Activated T-cell treated with anti-CD3 and anti-CD28 coated beads for 1 hour (primary cell): ENCODE results near the gene CEP63.
"Not testable (repeated sequence)": the region's sequence is repeated elsewhere in the genome, so short reads cannot be mapped to it uniquely, and the experiment has no call there.

Experiments
- DNase-seq: peaks from one replicate; pipeline ENCODE4 v3.0.0-alpha.2; 2020; ENCODE audit warnings: low read depth

Gene CEP63

GRCh38 chr3:134576831-134577230, 91.0 kb downstream of the CEP63 start:
- no peak for DNase-seq

DNA sequence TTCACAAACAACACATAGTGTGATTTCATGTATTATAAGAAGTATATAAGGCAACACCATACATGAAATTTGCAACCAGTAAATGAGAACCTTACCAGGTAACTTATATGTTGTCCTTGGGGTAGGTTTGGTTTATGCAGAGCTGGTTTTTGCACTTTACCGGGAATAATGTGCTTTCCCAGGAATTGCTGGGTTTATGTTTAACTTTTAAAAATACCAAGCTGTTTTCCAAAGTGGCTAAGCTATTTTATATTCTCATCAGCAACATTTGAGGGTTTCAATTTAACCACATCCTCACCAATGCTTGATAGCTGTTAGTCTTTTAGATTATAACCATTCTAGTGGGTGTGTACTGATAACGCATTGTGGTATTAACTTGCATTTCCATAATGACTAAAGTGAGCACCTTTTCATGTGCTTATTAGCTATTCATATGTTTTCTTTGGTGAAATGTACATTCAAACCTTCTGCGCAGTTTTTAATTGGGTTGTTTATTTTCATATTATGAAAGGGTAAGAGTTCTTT, 93.3 kb downstream of the CEP63 start:
- no peak for DNase-seq

DNA sequence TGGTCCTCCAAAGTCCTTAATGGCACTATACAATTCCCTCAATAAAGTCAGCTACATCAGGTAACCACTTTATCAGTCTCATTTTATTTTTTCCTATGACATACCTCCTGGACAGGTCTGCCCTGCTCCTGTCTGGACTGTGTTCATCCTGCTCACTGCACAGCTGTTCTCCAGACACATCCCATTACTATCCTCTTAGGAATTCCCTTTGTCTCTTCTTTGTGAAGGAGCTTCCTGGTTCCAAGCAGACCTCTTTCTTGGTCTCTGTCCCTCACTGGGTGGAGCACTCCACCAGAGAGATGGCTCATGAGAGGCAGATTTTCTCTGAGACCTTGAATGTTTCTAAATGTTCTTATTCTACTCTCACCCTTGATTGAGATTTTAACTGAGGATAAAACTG, 104.9 kb downstream of the CEP63 start:
- no peak for DNase-seq

- DNase-seq: no peak
Measured at GRCh38 chr3:134592806-134593205, 106.9 kb downstream of the CEP63 start.

DNA sequence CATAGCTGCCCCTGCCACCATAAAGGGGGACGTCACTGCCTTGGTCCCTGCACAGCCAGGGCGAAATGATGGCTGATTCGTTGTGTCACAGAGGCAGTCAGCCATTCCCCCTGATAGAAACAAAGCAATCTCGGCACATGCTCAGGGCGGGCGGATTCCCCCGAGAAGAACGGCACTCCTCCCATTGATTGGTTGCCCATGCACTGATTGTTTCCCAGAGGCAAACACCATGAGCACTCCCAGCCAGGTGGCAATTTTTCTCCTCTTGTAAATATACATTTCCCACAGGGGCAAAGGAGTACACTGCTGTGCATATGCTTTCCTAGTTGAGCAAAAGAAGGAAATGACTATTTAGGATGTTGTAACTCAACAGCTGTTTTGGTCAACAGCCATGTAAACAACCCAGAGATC, 108.5 kb downstream of the CEP63 start:
- no peak for DNase-seq

DNA sequence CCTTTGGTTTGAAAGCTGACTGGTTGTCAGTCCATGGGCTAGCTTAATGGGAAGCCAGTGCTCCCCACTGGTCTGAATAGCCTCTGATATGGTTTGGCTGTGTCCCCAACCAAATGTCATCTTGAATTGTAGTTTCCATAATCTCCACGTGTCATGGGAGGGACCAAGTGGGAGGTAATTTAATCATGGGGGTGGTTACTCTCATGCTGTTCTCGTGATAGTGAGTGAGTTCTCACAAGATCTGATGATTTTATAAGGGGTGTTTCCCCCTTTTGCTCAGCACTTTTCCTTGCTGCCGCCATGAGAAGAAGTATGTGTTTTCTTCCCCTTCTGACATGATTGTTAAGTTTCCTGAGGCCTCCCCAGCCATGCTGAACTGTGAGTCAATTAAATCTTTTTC, 109.1 kb downstream of the CEP63 start:
- not testable (repeated sequence) for DNase-seq

GRCh38 chr3:134597390-134597970, 111.6 kb downstream of the CEP63 start:
- no peak for DNase-seq

DNA sequence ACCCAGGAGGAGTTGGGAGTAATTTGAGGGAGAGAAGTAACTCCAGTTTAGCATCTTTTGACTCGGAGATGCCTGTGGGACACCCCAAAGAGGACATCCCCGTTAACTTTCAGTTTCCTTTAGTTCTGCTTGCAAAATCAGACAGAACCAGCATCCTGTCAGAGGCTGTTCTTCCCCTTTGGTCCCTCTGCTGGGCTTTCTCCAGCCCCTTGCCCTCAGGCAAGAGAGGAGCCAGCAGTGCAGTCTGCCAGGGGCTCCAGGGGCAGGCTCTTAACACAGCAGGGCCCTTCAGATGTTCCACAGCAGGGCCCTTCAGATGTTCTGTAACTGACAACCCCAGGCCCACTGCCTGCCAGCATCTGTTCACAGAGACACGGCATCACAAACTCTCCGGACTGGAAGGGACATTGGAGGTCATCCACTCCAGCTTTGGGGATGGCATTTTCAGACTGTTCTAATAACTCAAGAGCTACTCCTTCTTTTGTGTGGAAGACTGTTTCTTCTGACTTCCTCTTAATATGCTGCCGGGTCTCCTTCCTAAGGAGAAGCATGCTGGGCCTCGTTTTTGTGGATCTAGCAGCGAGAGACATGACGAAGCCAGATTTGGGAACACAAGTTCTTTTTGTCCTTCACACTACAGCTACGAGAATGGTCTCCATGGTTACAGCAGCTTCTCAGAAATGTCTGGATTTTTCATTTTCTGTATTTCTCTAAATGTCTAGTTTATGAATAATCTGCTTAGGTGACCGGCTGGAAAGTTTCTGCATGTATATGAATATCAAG, 113.1 kb downstream of the CEP63 start:
- DNase-seq: no peak

GRCh38 chr3:134600206-134600605, 114.3 kb downstream of the CEP63 start:
- no peak for DNase-seq

DNA sequence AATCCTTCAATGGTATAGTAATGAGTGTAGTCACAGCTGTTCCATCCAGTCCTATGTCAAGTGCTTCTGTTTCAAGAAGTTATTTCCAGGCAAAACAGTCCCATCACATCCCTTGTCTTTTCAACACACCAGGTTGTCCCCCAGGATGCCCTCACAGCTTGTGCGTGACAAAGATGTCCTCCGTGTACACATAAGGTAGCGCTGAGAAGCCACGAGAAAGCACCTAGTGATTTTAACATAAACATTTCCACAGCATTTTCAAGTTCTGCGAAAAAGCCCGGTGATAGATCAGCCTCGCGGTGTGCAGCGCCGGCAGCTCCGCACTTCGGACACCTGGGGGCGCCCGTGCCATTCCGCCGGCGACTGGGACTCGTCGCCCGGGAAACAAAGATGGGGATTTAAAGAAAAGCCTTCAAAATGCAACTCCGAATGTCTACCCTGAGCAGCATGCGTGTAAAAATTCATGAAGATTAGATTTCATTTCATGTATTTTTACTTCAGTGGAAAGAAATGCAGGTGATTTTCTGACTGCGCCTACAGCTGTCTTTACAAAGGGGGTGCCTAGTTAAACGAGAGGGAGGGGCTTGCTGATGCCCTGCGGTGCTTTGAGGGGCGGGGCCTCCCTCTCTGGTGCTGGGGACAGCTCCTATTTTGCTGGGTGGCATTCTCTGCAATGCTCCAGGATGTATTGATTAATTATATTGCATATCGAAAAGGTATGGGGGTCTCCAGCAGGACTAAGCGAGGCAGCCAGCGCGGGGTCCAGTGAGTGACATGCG, 115.0 kb downstream of the CEP63 start:
- peak; percentile 41 for DNase-seq

DNA sequence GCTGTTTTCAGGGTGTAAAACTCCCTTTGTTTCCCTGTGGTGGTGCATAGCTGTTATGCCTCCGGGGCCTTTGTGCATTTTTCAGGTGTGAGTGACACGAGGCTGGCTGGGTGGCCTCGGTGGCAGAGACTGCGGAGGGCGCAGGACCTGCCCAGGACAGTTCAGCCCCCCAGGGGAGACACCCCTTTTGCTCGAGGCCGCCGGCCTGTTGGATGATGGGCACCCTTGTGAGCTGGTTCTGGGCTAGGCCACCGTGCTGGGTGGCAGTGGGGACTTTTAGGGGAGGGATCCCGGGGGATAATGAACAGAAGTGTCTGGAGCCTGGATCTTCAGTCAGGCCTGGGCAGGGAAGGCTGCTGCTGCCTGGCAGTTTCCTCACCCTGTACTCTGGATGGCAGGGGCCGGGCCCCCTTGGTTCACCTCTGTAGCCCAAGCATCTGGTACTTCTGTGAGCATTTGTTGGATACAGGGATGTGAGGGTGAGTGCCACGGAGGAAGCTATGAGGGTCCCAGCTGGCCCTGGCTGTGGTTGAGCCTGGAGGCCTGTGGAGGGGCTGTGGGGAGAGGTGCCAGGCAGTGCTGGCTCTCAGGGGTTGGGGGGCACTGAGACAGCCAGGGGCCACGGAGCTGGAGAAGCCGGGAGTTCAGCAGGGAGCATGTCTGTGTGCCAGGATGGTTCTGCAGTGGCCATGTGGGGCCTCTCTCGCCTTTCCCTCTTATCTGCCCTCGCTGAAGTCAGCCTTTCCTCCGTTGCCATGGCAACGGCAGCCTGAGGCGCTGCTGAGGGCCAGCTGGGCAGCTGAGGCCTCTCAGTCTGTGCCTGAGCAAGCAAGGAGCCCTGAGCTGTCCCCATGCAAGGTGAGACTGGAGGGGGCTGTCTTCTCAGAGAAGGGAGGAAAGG, 115.9 kb downstream of the CEP63 start:
- DNase-seq: no peak

DNA sequence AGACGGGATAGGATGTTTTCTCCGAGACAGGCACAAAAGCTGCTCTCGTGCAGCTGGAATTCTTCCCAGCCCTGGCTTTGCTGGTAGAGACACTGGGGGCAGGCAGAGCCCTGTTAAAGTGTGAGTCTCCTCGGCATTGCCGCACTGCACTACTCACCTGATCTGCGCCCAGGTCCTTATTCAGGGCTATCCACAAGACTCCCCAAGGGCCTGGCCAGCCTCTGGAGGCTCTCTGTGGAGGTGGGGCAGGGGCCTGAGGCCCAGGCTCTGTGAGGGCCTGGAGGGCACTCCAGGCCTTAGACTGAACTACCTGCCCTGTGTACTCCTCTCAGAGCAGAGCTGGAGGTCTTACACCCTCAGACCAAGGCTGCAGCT, 116.6 kb downstream of the CEP63 start:
- no peak for DNase-seq

- DNase-seq: no peak
Measured at GRCh38 chr3:134603480-134603879, 117.6 kb downstream of the CEP63 start.

GRCh38 chr3:134603956-134604355, 118.1 kb downstream of the CEP63 start:
- no peak for DNase-seq

GRCh38 chr3:134605556-134605955, 119.7 kb downstream of the CEP63 start:
- no peak for DNase-seq

- DNase-seq: no peak
Measured at GRCh38 chr3:134606033-134607025, 120.5 kb downstream of the CEP63 start.

DNA sequence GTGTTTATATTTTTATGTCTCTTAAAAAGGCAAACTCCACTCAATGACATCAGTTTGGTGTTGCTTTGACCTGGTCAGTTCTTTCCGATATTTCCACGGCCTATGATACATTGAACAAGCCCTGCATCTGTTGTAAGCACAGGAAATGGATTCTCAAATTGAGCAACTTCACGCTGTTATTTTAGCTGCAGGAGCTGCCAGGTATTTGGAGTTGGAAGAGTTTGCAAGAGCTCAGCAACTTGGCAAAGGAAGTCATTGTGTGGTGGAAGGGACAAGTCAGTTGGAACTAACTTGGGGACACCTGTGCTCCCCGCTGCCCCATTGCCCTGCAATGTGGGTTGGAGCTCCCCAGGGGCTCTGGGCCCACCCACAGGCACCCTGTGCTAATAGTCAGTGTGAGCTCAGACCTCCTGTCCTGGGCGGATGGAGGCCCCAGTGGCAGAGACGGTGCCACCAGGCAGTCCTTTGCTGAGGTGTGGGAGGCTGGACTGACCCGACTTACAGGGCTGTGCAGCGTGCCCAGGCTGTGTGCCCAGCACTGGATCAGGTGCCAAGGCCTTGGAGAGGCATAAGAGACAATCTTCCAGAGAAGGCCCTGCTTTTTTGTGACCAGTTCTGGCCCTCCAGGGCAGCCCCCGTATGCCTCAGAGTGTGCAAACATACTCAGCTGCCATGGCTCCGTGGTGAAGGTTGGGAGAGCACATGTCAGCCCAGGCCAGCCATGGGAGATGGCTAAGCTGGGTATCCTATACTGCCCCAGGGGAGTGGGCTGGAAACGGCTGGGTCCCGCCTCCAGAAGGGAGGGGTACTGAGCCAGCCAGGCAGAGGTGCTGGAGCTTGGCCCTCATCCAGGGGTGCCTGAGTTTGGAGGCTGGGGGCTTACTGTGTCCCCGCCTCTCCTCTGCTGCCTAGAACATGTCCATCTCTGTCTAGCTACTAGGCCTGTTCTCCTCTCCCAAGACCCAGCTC, 121.5 kb downstream of the CEP63 start:
- no peak for DNase-seq

DNA sequence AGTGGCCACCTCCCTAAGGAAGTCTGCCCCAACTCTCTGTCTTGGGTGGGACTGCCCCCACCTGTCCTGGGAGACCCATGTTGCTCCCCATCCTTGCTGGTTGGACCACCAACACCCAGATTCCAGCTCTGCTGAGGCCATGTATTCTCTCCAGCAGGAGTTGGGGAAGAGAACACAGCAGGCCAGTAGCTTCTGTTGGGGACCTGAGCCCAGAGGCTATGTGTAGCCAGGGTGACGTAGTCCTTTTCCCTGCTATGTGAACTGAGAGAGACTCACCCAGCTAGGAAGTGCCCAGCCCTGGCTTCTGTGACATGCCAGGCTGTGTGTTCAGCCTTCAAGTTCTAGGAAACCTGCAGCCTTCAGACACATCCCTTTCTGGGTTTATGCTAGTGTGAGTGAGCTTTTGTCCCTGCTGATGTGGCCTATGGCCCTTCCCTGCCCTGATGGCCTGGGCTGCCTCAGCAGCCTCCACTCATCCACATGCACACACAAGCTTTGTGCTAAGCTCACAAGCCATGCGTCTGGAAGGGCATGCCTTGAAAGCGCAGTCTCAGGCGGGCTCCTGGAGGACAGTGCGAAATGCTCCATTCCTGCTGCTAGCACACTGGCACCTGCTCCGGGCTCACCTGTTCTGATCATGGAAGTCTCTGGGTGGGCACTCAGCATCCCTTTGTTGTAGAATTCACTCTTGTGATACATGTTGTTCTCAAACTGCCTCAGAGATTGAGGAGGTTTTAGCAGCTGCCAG, 122.3 kb downstream of the CEP63 start:
- no peak for DNase-seq
